H9 (cell line): ENCODE measurements around the gene WFIKKN1. TPM values are rescaled to one million over a fixed set of nuclear protein-coding genes. Genes with fewer than 3 reads are reported as not detected.

Experiments used
- DNase-seq: peaks from one replicate; pipeline ENCODE4 v3.0.0-alpha.2; 2017
- H2AFZ ChIP-seq: one replicate; pipeline ENCODE4 v1.6.1; 2013; ENCODE audit warnings: mild to moderate bottlenecking, low read length, control low read depth, moderate library complexity
- H2AK5ac ChIP-seq: 2 replicates; pipeline ENCODE4 v1.6.1; 2013; ENCODE audit warnings: low read length, control low read depth, mixed read lengths; ENCODE audit not compliant: insufficient read length
- H2BK120ac ChIP-seq: one replicate; pipeline ENCODE4 v1.6.1; 2013; ENCODE audit warnings: low read depth, mild to moderate bottlenecking, low read length, control low read depth, inconsistent platforms; ENCODE audit not compliant: poor library complexity, severe bottlenecking
- H2BK12ac ChIP-seq: 2 replicates; pipeline ENCODE4 v1.6.1; 2013; ENCODE audit warnings: low read length, control low read depth, mixed read lengths, low read depth; ENCODE audit not compliant: insufficient read length
- H2BK15ac ChIP-seq: 2 replicates; pipeline ENCODE4 v1.6.1; 2013; ENCODE audit warnings: low read depth, low read length, control low read depth
- H2BK20ac ChIP-seq: one replicate; pipeline ENCODE4 v1.6.1; 2013; ENCODE audit warnings: low read depth, mild to moderate bottlenecking, low read length, control low read depth, inconsistent platforms; ENCODE audit not compliant: poor library complexity, severe bottlenecking
- H2BK5ac ChIP-seq: 2 replicates; pipeline ENCODE4 v1.6.1; 2013; ENCODE audit warnings: low read length, control low read depth, mixed read lengths; ENCODE audit not compliant: insufficient read length
- H3K14ac ChIP-seq: 2 replicates; pipeline ENCODE4 v1.6.1; 2013; ENCODE audit warnings: low read length, control low read depth; ENCODE audit not compliant: insufficient read depth
- H3K18ac ChIP-seq: 2 replicates; pipeline ENCODE4 v1.6.1; 2013; ENCODE audit warnings: low read depth, mild to moderate bottlenecking, mixed read lengths, low read length, control low read depth; ENCODE audit not compliant: insufficient read length
- H3K23ac ChIP-seq: 2 replicates; pipeline ENCODE4 v1.6.1; 2013; ENCODE audit warnings: low read length, control low read depth, mixed read lengths, low read depth; ENCODE audit not compliant: insufficient read length
- H3K23me2 ChIP-seq: 2 replicates; pipeline ENCODE4 v1.6.1; 2013; ENCODE audit warnings: low read depth, mild to moderate bottlenecking, mixed read lengths, low read length, control low read depth; ENCODE audit not compliant: insufficient read length, poor library complexity, severe bottlenecking
- H3K27ac ChIP-seq: 2 replicates; pipeline ENCODE4 v1.5.1; 2013; ENCODE audit warnings: low read length, control low read depth, mixed read lengths, low read depth; ENCODE audit not compliant: insufficient read length
- H3K27me3 ChIP-seq: 2 replicates; pipeline ENCODE4 v1.6.1; 2013; ENCODE audit warnings: low read length, control low read depth, inconsistent platforms; ENCODE audit not compliant: insufficient read depth
- H3K4ac ChIP-seq: 2 replicates; pipeline ENCODE4 v1.6.1; 2013; ENCODE audit warnings: low read depth, mild to moderate bottlenecking, control low read depth, inconsistent platforms, low read length, moderate library complexity
- H3K4me1 ChIP-seq: 2 replicates; pipeline ENCODE4 v1.6.1; 2013; ENCODE audit warnings: low read length, control low read depth, inconsistent platforms; ENCODE audit not compliant: insufficient read depth
- H3K4me2 ChIP-seq: 2 replicates; pipeline ENCODE4 v1.6.1; 2013; ENCODE audit warnings: low read length, control low read depth, mixed read lengths; ENCODE audit not compliant: insufficient read length, insufficient read depth
- H3K56ac ChIP-seq: 2 replicates; pipeline ENCODE4 v1.6.1; 2013; ENCODE audit warnings: low read depth, mild to moderate bottlenecking, mixed read lengths, low read length, control low read depth; ENCODE audit not compliant: insufficient read length
- H3K79me1 ChIP-seq: 2 replicates; pipeline ENCODE4 v1.6.1; 2013; ENCODE audit warnings: low read depth, mild to moderate bottlenecking, moderate library complexity, low read length, control low read depth, inconsistent platforms; ENCODE audit not compliant: insufficient read depth, poor library complexity, severe bottlenecking
- H3K79me2 ChIP-seq: 2 replicates; pipeline ENCODE4 v1.6.1; 2013; ENCODE audit warnings: low read length, control low read depth, inconsistent platforms; ENCODE audit not compliant: insufficient read depth
- H3K9ac ChIP-seq: 2 replicates; pipeline ENCODE4 v1.6.1; 2013; ENCODE audit warnings: low read length, control low read depth, mixed read lengths; ENCODE audit not compliant: insufficient read length; ENCODE audit errors: extremely low read depth
- H3K9me3 ChIP-seq: one replicate; pipeline ENCODE4 v1.6.1; 2013; ENCODE audit warnings: low read depth, low read length, inconsistent platforms; ENCODE audit not compliant: control insufficient read depth
- H3T11ph ChIP-seq: one replicate; pipeline ENCODE4 v1.6.1; 2013; ENCODE audit warnings: mild to moderate bottlenecking, low read length, control low read depth, inconsistent platforms
- H4K20me1 ChIP-seq: one replicate; pipeline ENCODE4 v1.6.1; 2013; ENCODE audit not compliant: control insufficient read depth, insufficient read length, insufficient read depth
- H4K5ac ChIP-seq: 2 replicates; pipeline ENCODE4 v1.6.1; 2013; ENCODE audit warnings: low read depth, mild to moderate bottlenecking, mixed read lengths, low read length, control low read depth; ENCODE audit not compliant: insufficient read length
- H4K8ac ChIP-seq: replicated peaks from 2 replicates; pipeline ENCODE4 v1.6.1; 2013; ENCODE audit warnings: low read length, control low read depth, mixed read lengths, low read depth; ENCODE audit not compliant: insufficient read length
- H4K91ac ChIP-seq: 2 replicates; pipeline ENCODE4 v1.6.1; 2013; ENCODE audit warnings: low read depth, mild to moderate bottlenecking, moderate library complexity, mixed read lengths, low read length, control low read depth; ENCODE audit not compliant: insufficient read length
- H3K27ac Mint-ChIP-seq, 3 experiments: 2 replicates in 2 of 3; 3 replicates in 1 of 3; pipeline ENCODE4 v1.8.0; 2020 to 2021; ENCODE audit warnings: mixed read lengths in 3 of 3, mild to moderate bottlenecking in 1 of 3, moderate library complexity in 1 of 3
- H3K27me3 Mint-ChIP-seq: 2 replicates; pipeline ENCODE4 v1.8.0; 2021; ENCODE audit warnings: low read depth, mild to moderate bottlenecking, moderate library complexity, mixed read lengths
- H3K36me3 Mint-ChIP-seq, 3 experiments: 2 replicates in 2 of 3; 3 replicates in 1 of 3; pipeline ENCODE4 v1.8.0; 2020 to 2021; ENCODE audit warnings: low read depth in 3 of 3, mixed read lengths in 3 of 3; ENCODE audit not compliant: insufficient read depth in 1 of 3
- H3K4me1 Mint-ChIP-seq, 2 experiments: 2 replicates each; pipeline ENCODE4 v1.8.0; 2020; ENCODE audit warnings: mixed read lengths in 2 of 2
- H3K4me3 Mint-ChIP-seq, 2 experiments: 2 replicates in 1 of 2; 3 replicates in 1 of 2; pipeline ENCODE4 v1.8.0; 2020 to 2021; ENCODE audit warnings: mild to moderate bottlenecking in 2 of 2, mixed read lengths in 2 of 2, moderate library complexity in 1 of 2
- H3K9me3 Mint-ChIP-seq, 2 experiments: 2 replicates in 1 of 2; 3 replicates in 1 of 2; pipeline ENCODE4 v1.8.0; 2020; ENCODE audit warnings: mild to moderate bottlenecking in 2 of 2, mixed read lengths in 2 of 2, moderate library complexity in 1 of 2
- WGBS: extraction: QIAGEN DNeasy Blood & Tissue Kit; methylation state at CpG from one replicate; pipeline ENCODE4 v1.1.7; 2013; ENCODE audit warnings: missing lambda C conversion rate, low lambda C conversion rate, mixed read lengths; ENCODE audit not compliant: insufficient read length; ENCODE audit errors: extremely low coverage; 5-methylcytosine and 5-hydroxymethylcytosine counted together
- total RNA-seq: library from RNA; stranded (reverse); gene quantifications from 2 replicates; pipeline ENCODE4 v1.2.1, GENCODE V29; 2021
- TF ChIP-seq, protein P1 (sequence below): fragments of 200-600 bp; sonication (generic); conservative IDR thresholded peaks from 3 replicates; pipeline ENCODE4 v1.8.0; 2021; ENCODE audit warnings: antibody characterized with exemption, mild to moderate bottlenecking

The WFIKKN1 gene
- total RNA-seq, 1 experiment from 2014 or later: 8.3 TPM

DNA sequence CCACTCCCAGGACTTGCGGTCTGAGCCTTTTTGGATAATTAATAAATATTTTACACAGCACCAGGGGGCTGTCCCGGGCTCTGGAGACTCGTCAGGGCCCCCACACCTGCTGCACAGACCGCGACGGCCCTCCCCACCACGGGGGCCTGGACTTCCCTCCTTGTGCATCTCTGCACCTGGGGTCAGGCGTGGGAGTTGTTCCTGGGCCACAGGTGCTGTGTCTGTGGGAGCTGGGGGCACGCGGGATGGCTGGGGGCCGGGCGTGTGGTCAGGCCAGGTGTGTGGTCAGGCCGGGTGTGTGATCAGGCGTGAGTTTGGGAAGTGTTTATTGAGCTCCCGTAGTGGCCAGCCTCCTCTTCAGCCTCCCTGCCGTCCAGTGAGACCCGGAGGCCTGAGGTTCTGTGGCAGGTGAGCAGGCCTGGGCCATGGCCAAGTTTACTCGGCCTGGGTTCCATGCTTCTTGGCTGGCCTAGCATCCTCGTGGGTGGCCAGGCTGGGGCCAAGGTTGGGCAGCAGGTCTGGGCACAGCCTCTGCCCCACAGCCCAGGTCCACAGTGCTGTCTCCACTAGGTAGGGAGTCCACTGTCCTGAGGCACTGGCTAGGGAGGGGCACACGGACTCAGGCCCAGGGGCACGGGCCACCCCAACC is 47.5 kb downstream of the WFIKKN1 start:
- H4K20me1 ChIP-seq: no peaks in the 10 kb centered on the region
- H3K27ac Mint-ChIP-seq: no peak overlapping the region
- H3K27ac ChIP-seq: no peak overlapping the region

More for the DNA sequence above, 47.5 kb downstream of the WFIKKN1 start:
- no peaks in the 10 kb centered on the region for H3K9me3 ChIP-seq
- no peak overlapping the region for H4K91ac ChIP-seq
- Mint-ChIP-seq H3K36me3 (peaks cover 14 to 27% (median 21%) of the 10 kb centered on the region in 3 experiments; a peak in 6 of 7 replicates), H3K4me1 (peaks cover 23 to 41% of the 10 kb centered on the region in 2 experiments), H3K9me3 (no peaks in the 10 kb centered on the region), H3K4me3 (no peak overlapping the region), H3K27me3 (peaks cover 3% of the 10 kb centered on the region; the same call in 1 of the 2 replicates)
- no peak for DNase-seq
- H3K79me2 ChIP-seq: peaks cover 2% of the 10 kb centered on the region; the same call in 1 of the 2 replicates
- H2BK120ac ChIP-seq: no peak overlapping the region
- no peak overlapping the region for H2BK12ac ChIP-seq
- TF ChIP-seq, protein P1, sequence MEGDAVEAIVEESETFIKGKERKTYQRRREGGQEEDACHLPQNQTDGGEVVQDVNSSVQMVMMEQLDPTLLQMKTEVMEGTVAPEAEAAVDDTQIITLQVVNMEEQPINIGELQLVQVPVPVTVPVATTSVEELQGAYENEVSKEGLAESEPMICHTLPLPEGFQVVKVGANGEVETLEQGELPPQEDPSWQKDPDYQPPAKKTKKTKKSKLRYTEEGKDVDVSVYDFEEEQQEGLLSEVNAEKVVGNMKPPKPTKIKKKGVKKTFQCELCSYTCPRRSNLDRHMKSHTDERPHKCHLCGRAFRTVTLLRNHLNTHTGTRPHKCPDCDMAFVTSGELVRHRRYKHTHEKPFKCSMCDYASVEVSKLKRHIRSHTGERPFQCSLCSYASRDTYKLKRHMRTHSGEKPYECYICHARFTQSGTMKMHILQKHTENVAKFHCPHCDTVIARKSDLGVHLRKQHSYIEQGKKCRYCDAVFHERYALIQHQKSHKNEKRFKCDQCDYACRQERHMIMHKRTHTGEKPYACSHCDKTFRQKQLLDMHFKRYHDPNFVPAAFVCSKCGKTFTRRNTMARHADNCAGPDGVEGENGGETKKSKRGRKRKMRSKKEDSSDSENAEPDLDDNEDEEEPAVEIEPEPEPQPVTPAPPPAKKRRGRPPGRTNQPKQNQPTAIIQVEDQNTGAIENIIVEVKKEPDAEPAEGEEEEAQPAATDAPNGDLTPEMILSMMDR: no peak
- H3K14ac ChIP-seq: no peak overlapping the region; the same call in 1 of the 2 replicates
- H2BK15ac ChIP-seq: no peak overlapping the region
- H4K5ac ChIP-seq: no peak overlapping the region
- H2BK5ac ChIP-seq: no peak overlapping the region
- H3K23me2 ChIP-seq: peaks cover 15% of the 10 kb centered on the region
- no peak overlapping the region for H3T11ph ChIP-seq
- no peak overlapping the region for H3K56ac ChIP-seq
- no peaks in the 10 kb centered on the region for H3K27me3 ChIP-seq
- no peak overlapping the region for H2AK5ac ChIP-seq
- no CpG with 5 or more reads among the region's 21 CpGs for WGBS
- H4K8ac ChIP-seq: no peak overlapping the region
- no peak overlapping the region for H3K23ac ChIP-seq
- H2AFZ ChIP-seq: no peak overlapping the region
- no peaks in the 10 kb centered on the region for H3K4me1 ChIP-seq
- H2BK20ac ChIP-seq: no peak overlapping the region
- no peak overlapping the region for H3K4ac ChIP-seq
- H3K18ac ChIP-seq: no peak overlapping the region
- no peak overlapping the region for H3K9ac ChIP-seq
- no peak overlapping the region for H3K4me2 ChIP-seq
- H3K79me1 ChIP-seq: no peaks in the 10 kb centered on the region
